Activated CD4-positive, alpha-beta T cell treated with anti-CD3 and anti-CD28 coated beads for 36 hours (primary cell): ENCODE data around the gene SMIM35. TPM values are rescaled to one million over a fixed set of nuclear protein-coding genes. Genes with fewer than 3 reads are reported as not detected.

Source experiments
- ATAC-seq: fragments of 200-7000 bp; cut with Tn5 transposase; one replicate; pipeline ENCODE4 v1.10.0; 2021; ENCODE audit warnings: mild to moderate bottlenecking, moderate library complexity
- CTCF ChIA-PET: fragments of 350-600 bp; sonication (Branson Sonifier 250); formaldehyde crosslinking; loops from one replicate; lab custom pipeline; 2021; ENCODE audit warnings: antibody characterized with exemption; lab: Charles Lee
- POLR2A ChIA-PET: fragments of 350-600 bp; sonication (Branson Sonifier 250); formaldehyde crosslinking; loops from one replicate; lab custom pipeline; 2021; ENCODE audit warnings: antibody characterized with exemption, inconsistent platforms; lab: Charles Lee
- DNase-seq: peaks from one replicate; pipeline ENCODE4 v3.0.0-alpha.2; 2020
- H3K27ac Mint-ChIP-seq: one replicate; pipeline ENCODE4 v1.8.0; 2021; ENCODE audit warnings: mixed read lengths
- H3K27me3 Mint-ChIP-seq: one replicate; pipeline ENCODE4 v1.8.0; 2021; ENCODE audit warnings: mixed read lengths
- H3K36me3 Mint-ChIP-seq: one replicate; pipeline ENCODE4 v1.8.0; 2021; ENCODE audit warnings: low read depth, mixed read lengths
- H3K4me1 Mint-ChIP-seq: one replicate; pipeline ENCODE4 v1.8.0; 2021; ENCODE audit warnings: mixed read lengths
- H3K4me3 Mint-ChIP-seq: one replicate; pipeline ENCODE4 v1.8.0; 2021; ENCODE audit warnings: mild to moderate bottlenecking, moderate library complexity, mixed read lengths
- H3K9me3 Mint-ChIP-seq: one replicate; pipeline ENCODE4 v1.8.0; 2021; ENCODE audit warnings: low read depth, mixed read lengths
- intact Hi-C, 2 experiments: fragments of 100-400 bp; cut with DNase I in 1 of 2; cut with micrococcal nuclease in 1 of 2; formaldehyde crosslinking; loops; one replicate each; pipeline versions ENCODE4 v1.14.2 to v1.15.1; 2022 to 2024; cut with DNase I, micrococcal nuclease
- total RNA-seq, 2 experiments: library from RNA; stranded (reverse); gene quantifications; one replicate each; pipeline ENCODE4 v1.2.3, GENCODE V29; 2021

SMIM35 gene
- total RNA-seq, 2 experiments from 2014 or later, result 0.09 TPM; not detected in 1

- no peaks in the 10 kb centered on the region for H3K4me1 Mint-ChIP-seq
- H3K27ac Mint-ChIP-seq, result no peak overlapping the region
- peaks cover 7% of the 10 kb centered on the region for H3K27me3 Mint-ChIP-seq
- intact Hi-C loops, result no loop called here
- ATAC-seq (no peak), DNase-seq (no peak)
- CTCF ChIA-PET, result interaction anchor here (1.6 kb wide), 1 partner anchor 144 kb away, joined by 5 read pairs; no protein-coding TSS in a partner anchor
- no peak overlapping the region for H3K4me3 Mint-ChIP-seq
- H3K9me3 Mint-ChIP-seq, result peaks cover 17% of the 10 kb centered on the region
- POLR2A ChIA-PET, result no interaction called here
- H3K36me3 Mint-ChIP-seq, result peaks cover 3% of the 10 kb centered on the region
Measured at GRCh38 chr11:118090545-118091162, 3.9 kb upstream of the SMIM35 start.

DNA sequence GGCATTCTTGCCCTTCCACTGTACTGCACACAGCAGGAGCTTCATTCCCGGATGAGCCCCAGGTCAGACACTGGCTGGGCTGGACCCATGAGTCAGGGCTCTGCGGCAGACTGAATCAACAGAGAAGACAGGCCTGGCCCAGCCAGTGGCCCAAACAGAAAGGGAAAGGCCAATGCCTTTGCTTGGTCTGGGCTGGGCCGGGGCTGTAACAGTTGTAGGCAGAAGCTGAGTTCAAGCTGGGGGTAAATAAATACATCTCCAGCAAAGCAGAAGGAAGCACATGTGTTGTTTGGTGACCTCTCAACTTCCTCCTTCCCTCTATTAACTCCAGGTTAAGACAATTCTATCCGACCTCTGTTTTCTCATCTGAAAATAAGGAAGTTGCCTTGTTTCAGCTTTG lies 1.8 kb upstream of the SMIM35 start:
- H3K4me3 Mint-ChIP-seq, result no peak overlapping the region
- peaks cover 3% of the 10 kb centered on the region for H3K36me3 Mint-ChIP-seq
- H3K4me1 Mint-ChIP-seq, result no peaks in the 10 kb centered on the region
- POLR2A ChIA-PET, result no interaction called here
- H3K9me3 Mint-ChIP-seq, result peaks cover 17% of the 10 kb centered on the region
- peaks cover 7% of the 10 kb centered on the region for H3K27me3 Mint-ChIP-seq
- ATAC-seq (no peak), DNase-seq (no peak)
- CTCF ChIA-PET, result interaction anchor here (0.9 to 2.3 kb wide), 4 partner anchors 35 to 504 kb away, joined by 3 to 7 read pairs (median 4); no protein-coding TSS in a partner anchor
- no peak overlapping the region for H3K27ac Mint-ChIP-seq
- intact Hi-C loops, result no loop called here

DNA sequence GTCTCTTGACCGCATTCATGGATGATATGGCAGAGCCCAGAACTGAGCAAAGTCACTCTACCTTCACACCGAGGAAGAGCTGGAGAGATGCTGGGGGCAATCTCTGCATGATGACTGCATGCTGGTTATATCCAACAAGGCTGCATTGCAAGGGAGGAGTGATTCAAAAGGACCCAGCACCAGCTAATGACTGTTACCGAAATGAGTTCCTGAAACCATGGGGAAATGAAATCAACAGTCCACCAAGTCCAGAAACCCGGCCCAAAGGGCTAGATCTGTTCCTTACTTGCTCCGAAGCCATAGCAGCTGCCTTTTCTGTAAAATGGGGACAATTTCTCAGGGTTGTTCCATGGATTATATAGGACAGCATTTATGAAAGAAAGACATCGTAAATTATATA lies 1.2 kb upstream of the SMIM35 start:
- ATAC-seq, result no peak
- intact Hi-C loops, result no loop called here
- no peak overlapping the region for H3K27ac Mint-ChIP-seq
- ChIA-PET POLR2A (no interaction called here), CTCF (interaction anchor here (2.3 kb wide), 1 partner anchor 34 kb away, joined by 7 read pairs; no protein-coding TSS in a partner anchor)
- peaks cover 17% of the 10 kb centered on the region for H3K9me3 Mint-ChIP-seq
- H3K27me3 Mint-ChIP-seq, result peaks cover 7% of the 10 kb centered on the region
- no peaks in the 10 kb centered on the region for H3K4me1 Mint-ChIP-seq
- peaks cover 3% of the 10 kb centered on the region for H3K36me3 Mint-ChIP-seq
- no peak for DNase-seq
- no peak overlapping the region for H3K4me3 Mint-ChIP-seq

DNA sequence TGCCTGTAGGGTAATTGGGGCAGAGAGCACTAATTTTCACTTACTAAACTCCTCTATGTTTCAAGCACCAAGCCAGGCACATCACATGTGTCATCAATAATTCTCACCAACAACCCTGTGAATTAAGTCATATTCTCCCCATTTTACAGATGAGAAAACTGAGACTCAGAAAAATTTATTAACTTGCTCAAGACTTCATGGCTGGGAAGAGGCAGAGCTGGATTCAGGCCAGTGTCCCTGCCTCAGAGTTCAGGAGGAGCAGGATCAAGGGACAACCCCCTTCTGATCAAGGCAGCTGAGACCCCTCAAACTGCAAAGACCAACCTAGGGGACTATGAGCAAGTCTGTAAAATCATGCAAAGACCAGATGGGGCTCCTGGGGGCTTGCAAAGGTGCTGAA lies 2.1 kb downstream of the SMIM35 start:
- ChIA-PET CTCF (interaction anchor here (0.7 to 1.0 kb wide), 2 partner anchors 38 to 282 kb away, joined by 3 read pairs; no protein-coding TSS in a partner anchor), POLR2A (no interaction called here)
- H3K4me3 Mint-ChIP-seq, result no peak overlapping the region

DNA sequence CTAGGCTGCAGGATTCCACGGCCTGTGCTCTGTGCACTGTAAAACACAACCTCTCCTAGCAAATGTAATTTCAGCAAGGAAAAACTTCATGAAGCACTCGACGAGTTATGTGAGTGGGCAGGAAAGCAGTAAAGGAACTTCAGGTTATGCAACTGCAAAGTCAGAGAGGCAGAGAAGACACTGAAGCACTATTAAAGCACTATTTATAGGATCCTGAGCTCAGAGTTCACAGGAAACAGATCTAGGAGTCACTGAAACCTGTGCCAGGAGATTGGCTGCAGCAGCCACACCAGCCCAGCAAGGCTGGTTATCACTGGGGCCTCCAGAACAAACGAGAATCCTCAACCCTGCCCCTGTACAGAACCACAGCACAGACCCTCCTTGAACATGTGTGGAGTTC lies 2.5 kb downstream of the SMIM35 start:
- no peak overlapping the region for H3K27ac Mint-ChIP-seq

More for the DNA sequence above, 2.1 kb downstream of the SMIM35 start:
- peaks cover 3% of the 10 kb centered on the region for H3K36me3 Mint-ChIP-seq
- H3K4me1 Mint-ChIP-seq, result no peaks in the 10 kb centered on the region
- peaks cover 5% of the 10 kb centered on the region for H3K27me3 Mint-ChIP-seq
- intact Hi-C loops, result no loop called here
- DNase-seq, result no peak
- ATAC-seq, result no peak
- H3K9me3 Mint-ChIP-seq, result peaks cover 17% of the 10 kb centered on the region
- H3K27ac Mint-ChIP-seq, result no peak overlapping the region

GRCh38 chr11:118082880-118083552 lies 3.7 kb downstream of the SMIM35 start:
- no peak for ATAC-seq
- H3K36me3 Mint-ChIP-seq, result peaks cover 3% of the 10 kb centered on the region
- no peaks in the 10 kb centered on the region for H3K27me3 Mint-ChIP-seq
- no peak overlapping the region for H3K4me3 Mint-ChIP-seq
- no peak for DNase-seq
- intact Hi-C loops, result no loop called here
- ChIA-PET CTCF (interaction anchor here (1.0 to 1.5 kb wide), 2 partner anchors 30 to 105 kb away, joined by 3 read pairs; no protein-coding TSS in a partner anchor), POLR2A (no interaction called here)
- H3K9me3 Mint-ChIP-seq, result peaks cover 13% of the 10 kb centered on the region
- H3K27ac Mint-ChIP-seq, result no peak overlapping the region
- no peaks in the 10 kb centered on the region for H3K4me1 Mint-ChIP-seq

More for the DNA sequence above, 2.5 kb downstream of the SMIM35 start:
- Mint-ChIP-seq H3K9me3 (peaks cover 17% of the 10 kb centered on the region), H3K4me1 (no peaks in the 10 kb centered on the region), H3K36me3 (peaks cover 3% of the 10 kb centered on the region), H3K4me3 (no peak overlapping the region), H3K27me3 (peaks cover 2% of the 10 kb centered on the region)
- intact Hi-C loops, result no loop called here
- DNase-seq, result no peak
- POLR2A ChIA-PET, result no interaction called here
- CTCF ChIA-PET, result interaction anchor here (1.0 kb wide), 1 partner anchor 281 kb away, joined by 3 read pairs; no protein-coding TSS in a partner anchor
- ATAC-seq, result no peak

- peaks cover 1% of the 10 kb centered on the region for H3K9me3 Mint-ChIP-seq
- H3K36me3 Mint-ChIP-seq, result peaks cover 1% of the 10 kb centered on the region
- no peaks in the 10 kb centered on the region for H3K27me3 Mint-ChIP-seq
- POLR2A ChIA-PET, result no interaction called here
- H3K4me1 Mint-ChIP-seq, result no peaks in the 10 kb centered on the region
- CTCF ChIA-PET, result interaction anchor here (0.7 kb wide), 2 partner anchors 264 to 956 kb away, joined by 3 read pairs; no protein-coding TSS in a partner anchor
- ATAC-seq (no peak), DNase-seq (no peak)
- H3K4me3 Mint-ChIP-seq, result no peak overlapping the region
- intact Hi-C loops, result no loop called here
- no peak overlapping the region for H3K27ac Mint-ChIP-seq
Measured at GRCh38 chr11:118081241-118081958, 5.4 kb downstream of the SMIM35 start.

DNA sequence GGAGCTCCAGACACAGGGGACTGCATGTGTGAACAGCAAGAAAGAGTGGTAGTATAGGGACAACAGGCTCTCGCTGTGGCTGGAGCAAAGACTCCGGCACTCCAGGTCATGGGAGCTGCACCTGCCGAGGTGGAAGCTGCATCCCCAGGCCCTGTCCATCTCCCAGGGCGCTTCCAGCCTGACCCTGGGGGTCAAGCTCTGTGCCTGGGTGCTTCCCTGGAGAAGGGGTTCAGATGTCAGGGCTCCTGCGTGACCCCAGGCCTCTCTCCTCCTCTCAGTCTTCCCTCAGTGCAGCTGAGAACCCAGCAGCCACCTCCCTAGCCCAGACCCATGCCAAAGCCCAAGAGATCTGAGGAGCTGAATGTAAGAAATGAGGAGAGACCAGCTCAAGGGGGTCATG lies 6.5 kb downstream of the SMIM35 start:
- no peak overlapping the region for H3K27ac Mint-ChIP-seq
- ATAC-seq, result no peak
- no peaks in the 10 kb centered on the region for H3K27me3 Mint-ChIP-seq
- no peak for DNase-seq
- CTCF ChIA-PET, result interaction anchor here (0.7 to 0.8 kb wide), 3 partner anchors 11 to 89 kb away, joined by 3 to 4 read pairs (median 3); no protein-coding TSS in a partner anchor
- no peaks in the 10 kb centered on the region for H3K9me3 Mint-ChIP-seq
- no peak overlapping the region for H3K4me3 Mint-ChIP-seq
- POLR2A ChIA-PET, result interaction anchor here (0.8 kb wide), 1 partner anchor 20 kb away, joined by 3 read pairs; no protein-coding TSS in a partner anchor
- intact Hi-C loops, result no loop called here
- no peaks in the 10 kb centered on the region for H3K4me1 Mint-ChIP-seq
- no peaks in the 10 kb centered on the region for H3K36me3 Mint-ChIP-seq

DNA sequence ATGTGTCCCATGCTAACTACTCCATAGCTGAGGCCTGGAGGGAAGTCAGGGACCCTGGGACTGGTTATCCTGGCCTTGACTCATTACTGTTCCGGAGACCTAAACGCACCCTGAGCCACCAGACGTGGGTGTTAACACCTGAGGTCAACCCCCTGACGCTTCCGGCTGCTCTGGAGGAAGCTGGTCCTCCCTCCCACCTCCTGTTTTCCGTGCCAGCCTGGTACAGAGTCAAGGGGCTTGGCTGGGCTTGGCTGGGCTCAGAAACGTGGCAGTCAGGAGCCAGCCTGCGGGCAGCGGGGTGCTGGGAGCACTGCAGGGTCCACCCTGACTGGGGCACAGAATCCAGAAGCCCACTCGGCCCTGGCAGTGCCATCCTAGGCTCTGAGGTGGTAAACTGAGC lies 7.3 kb downstream of the SMIM35 start:
- Mint-ChIP-seq H3K4me3 (no peak overlapping the region), H3K36me3 (no peaks in the 10 kb centered on the region), H3K9me3 (no peaks in the 10 kb centered on the region), H3K27me3 (no peaks in the 10 kb centered on the region), H3K27ac (no peak overlapping the region), H3K4me1 (no peaks in the 10 kb centered on the region)
- CTCF ChIA-PET, result no interaction called here
- POLR2A ChIA-PET, result interaction anchor here (0.8 kb wide), 1 partner anchor 21 kb away, joined by 3 read pairs; no protein-coding TSS in a partner anchor
- no peak for DNase-seq
- no peak for ATAC-seq
- intact Hi-C loops, result no loop called here

DNA sequence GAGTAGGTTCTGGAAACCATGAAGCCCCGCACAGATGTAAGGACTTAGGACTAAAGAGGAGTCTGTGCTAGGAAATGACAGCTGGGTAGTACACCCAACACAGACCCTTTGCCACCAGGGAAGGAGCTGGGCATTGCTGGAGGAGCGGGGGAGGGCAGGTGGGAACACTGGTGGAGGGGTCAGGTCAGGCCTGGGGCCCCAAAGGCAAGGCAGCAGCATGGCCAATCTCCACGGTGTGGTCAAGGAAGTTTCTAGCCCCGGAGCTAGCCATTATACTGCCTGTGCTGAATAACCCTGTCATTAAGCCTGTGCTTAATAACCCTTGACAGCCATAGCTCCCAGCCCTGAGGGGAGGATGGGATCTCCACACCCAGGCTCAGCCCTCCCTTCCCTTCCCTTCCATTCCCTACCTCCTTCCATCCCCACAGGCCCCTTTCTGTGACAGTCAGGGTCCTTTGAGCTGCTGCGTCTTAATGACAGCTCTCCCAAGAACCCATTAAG lies 7.8 kb downstream of the SMIM35 start:
- Mint-ChIP-seq H3K4me3 (no peak overlapping the region), H3K36me3 (no peaks in the 10 kb centered on the region), H3K9me3 (no peaks in the 10 kb centered on the region), H3K4me1 (no peaks in the 10 kb centered on the region), H3K27me3 (no peaks in the 10 kb centered on the region), H3K27ac (no peak overlapping the region)
- DNase-seq (no peak), ATAC-seq (no peak)
- ChIA-PET CTCF (no interaction called here), POLR2A (no interaction called here)
- intact Hi-C loops, result no loop called here

DNA sequence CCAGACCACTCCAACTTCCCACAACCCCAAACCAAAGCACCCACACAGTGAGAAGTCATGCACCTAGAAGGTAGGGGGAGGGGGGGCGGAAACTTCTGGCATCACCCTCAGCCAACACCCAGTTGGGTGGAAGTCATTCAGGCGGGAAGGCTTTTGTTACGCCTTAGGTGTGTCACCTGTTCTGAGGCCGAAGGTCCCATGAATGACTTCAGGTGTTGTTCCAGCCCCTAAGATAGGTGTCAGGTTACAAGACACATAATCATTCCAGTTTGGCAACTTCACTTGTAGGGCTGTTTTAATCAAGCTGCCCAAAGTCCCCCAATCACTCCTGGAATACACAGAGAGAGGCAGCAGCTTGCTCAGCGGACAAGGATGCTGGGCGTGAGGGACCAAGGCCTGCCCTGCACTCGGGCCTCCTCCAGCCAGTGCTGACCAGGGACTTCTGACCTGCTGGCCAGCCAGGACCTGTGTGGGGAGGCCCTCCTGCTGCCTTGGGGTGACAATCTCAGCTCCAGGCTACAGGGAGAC lies 9.9 kb downstream of the SMIM35 start, which contains the start of gene TMPRSS4:
TMPRSS4 (plus strand) TSS at position 325 of the 528 bp plus-strand sequence. CDS start 225 bp downstream, outside the sequence.
- CTCF ChIA-PET, result interaction anchor here (0.6 to 0.9 kb wide), 2 partner anchors 130 to 650 kb away, joined by 3 to 4 read pairs; no protein-coding TSS in a partner anchor

More for the DNA sequence above, 9.9 kb downstream of the SMIM35 start, which contains the start of gene TMPRSS4:
- no peak within 1 kb of the TSS for H3K27ac Mint-ChIP-seq
- no peak within 1 kb of the TSS for H3K4me3 Mint-ChIP-seq
- POLR2A ChIA-PET, result no interaction called here
- no peaks in the 10 kb centered on the region for H3K27me3 Mint-ChIP-seq
- H3K9me3 Mint-ChIP-seq, result no peaks in the 10 kb centered on the region
- H3K4me1 Mint-ChIP-seq, result no peaks in the 10 kb centered on the region
- H3K36me3 Mint-ChIP-seq, result no peaks in the 10 kb centered on the region
- intact Hi-C loops, result no loop called here
- DNase-seq (no peak), ATAC-seq (no peak)
